Subcutaneous adipose tissue (tissue), 4 donors: ENCODE data around the gene GALNT14. TPM values are rescaled to one million over a fixed set of nuclear protein-coding genes. Genes with fewer than 3 reads are reported as not detected.

Experiments
- CTCF ChIP-seq: fragments of 450-650 bp; IDR thresholded peaks from one replicate; pipeline ENCODE4 v1.5.1; 2016; ENCODE audit warnings: low read depth, mild to moderate bottlenecking, control low read depth, antibody characterized with exemption, moderate library complexity
- total RNA-seq, 4 donors: library from RNA; depleted of rRNA; stranded (reverse); fragments of >200 nt; gene quantifications; one replicate each; pipeline ENCODE4 v1.1.0, GENCODE V29; 2016

Gene GALNT14
- total RNA-seq, 4 donors from 2014 or later: 0.66 to 1.1 (median 0.90) TPM

- no peak for TF ChIP-seq CTCF
Measured at GRCh38 chr2:31075941-31076590, 62.2 kb downstream of the GALNT14 start.

GRCh38 chr2:31075431-31075830, 62.8 kb downstream of the GALNT14 start:
- TF ChIP-seq CTCF: no peak

GRCh38 chr2:31071741-31072140, 66.5 kb downstream of the GALNT14 start:
- TF ChIP-seq CTCF: no peak

- no peak for TF ChIP-seq CTCF
Measured at GRCh38 chr2:31070339-31071125, 67.7 kb downstream of the GALNT14 start.

- TF ChIP-seq CTCF: no peak
Measured at GRCh38 chr2:31069643-31070325, 68.5 kb downstream of the GALNT14 start.

GRCh38 chr2:31067259-31067658, 71.0 kb downstream of the GALNT14 start:
- TF ChIP-seq CTCF: no peak

- no peak for TF ChIP-seq CTCF
Measured at GRCh38 chr2:31066551-31066950, 71.7 kb downstream of the GALNT14 start.
